SK-N-SH (cell line): ENCODE data around the gene AP2A2. TPM values are rescaled to one million over a fixed set of nuclear protein-coding genes. Genes with fewer than 3 reads are reported as not detected.

Source experiments
- CTCF ChIA-PET: fragments of 300-600, 350-600 bp; formaldehyde crosslinking; extraction: SDS; loops from one replicate; lab custom pipeline; 2021; lab: Yijun Ruan, JAX
- POLR2A ChIA-PET: fragments of 350-600 bp; sonication (Branson Sonifier 250); formaldehyde crosslinking; extraction: SDS; loops from one replicate; lab custom pipeline; 2020; ENCODE audit warnings: antibody characterized with exemption, inconsistent platforms; lab: Yijun Ruan, JAX
- DNase-seq: peaks from one replicate; pipeline ENCODE4 v3.0.0; 2012
- H2AFZ ChIP-seq: fragments of 200-600 bp; sonication (generic); 2 replicates; pipeline ENCODE4 v1.8.1; 2016; ENCODE audit warnings: antibody characterized with exemption, mild to moderate bottlenecking, low read depth
- H3F3A ChIP-seq: fragments of 200-600 bp; sonication (generic); replicated peaks from 2 replicates; pipeline ENCODE3; 2016; ENCODE audit warnings: antibody characterized with exemption, mild to moderate bottlenecking; ENCODE audit not compliant: insufficient read depth
- H3K27ac ChIP-seq, 2 experiments: fragments of 200-500 bp in 1 of 2; fragments of 200-600 bp in 1 of 2; sonication (Bioruptor generic) in 1 of 2; sonication (generic), shearing (Covaris generic) in 1 of 2; 2 replicates each; pipeline versions ENCODE4 v1.5.1 to v1.6.1; 2014 to 2016; ENCODE audit warnings: low read depth in 2 of 2, inconsistent platforms in 1 of 2, low read length in 1 of 2, mild to moderate bottlenecking in 1 of 2, mixed read lengths in 1 of 2
- H3K27me3 ChIP-seq: fragments of 200-600 bp; sonication (generic), shearing (Covaris generic); 2 replicates; pipeline ENCODE4 v1.6.1; 2016; ENCODE audit warnings: mixed run types; ENCODE audit not compliant: insufficient read depth
- H3K36me3 ChIP-seq, 2 experiments: fragments of 200-500 bp in 1 of 2; fragments of 200-600 bp in 1 of 2; sonication (Bioruptor generic) in 1 of 2; sonication (generic) in 1 of 2; replicated peaks in 1 of 2; 2 replicates each; pipeline versions ENCODE3 to v1.5.1; 2014 to 2016; ENCODE audit warnings: low read length in 1 of 2, mild to moderate bottlenecking in 1 of 2; ENCODE audit not compliant: insufficient read depth in 2 of 2, control insufficient read depth in 1 of 2
- H3K4me1 ChIP-seq, 2 experiments: fragments of 200-500 bp in 1 of 2; fragments of 200-600 bp in 1 of 2; sonication (Bioruptor generic) in 1 of 2; sonication (generic), shearing (Covaris generic) in 1 of 2; 2 replicates each; pipeline versions ENCODE4 v1.5.1 to v1.6.1; 2014 to 2016; ENCODE audit warnings: low read depth in 1 of 2, low read length in 1 of 2, mixed run types in 1 of 2; ENCODE audit not compliant: insufficient read depth in 2 of 2, control insufficient read depth in 1 of 2
- H3K4me2 ChIP-seq: fragments of 200-600 bp; sonication (generic), shearing (Covaris generic); 2 replicates; pipeline ENCODE4 v1.6.1; 2017; ENCODE audit warnings: mixed run types
- H3K4me3 ChIP-seq, 2 experiments: fragments of 200-500 bp in 1 of 2; fragments of 200-600 bp in 1 of 2; sonication (Bioruptor generic) in 1 of 2; sonication (generic), shearing (Covaris generic) in 1 of 2; 2 replicates each; pipeline versions ENCODE4 v1.5.1 to v1.8.1; 2014 to 2016; ENCODE audit warnings: low read depth in 2 of 2, inconsistent platforms in 1 of 2, low read length in 1 of 2, mild to moderate bottlenecking in 1 of 2, mixed read lengths in 1 of 2, moderate library complexity in 1 of 2
- H3K79me2 ChIP-seq: fragments of 200-600 bp; sonication (generic); 2 replicates; pipeline ENCODE4 v1.8.1; 2017; ENCODE audit warnings: mild to moderate bottlenecking; ENCODE audit not compliant: insufficient read depth
- H3K9ac ChIP-seq: fragments of 200-600 bp; sonication (generic); 2 replicates; pipeline ENCODE4 v1.6.1; 2017; ENCODE audit warnings: mixed run types
- H3K9me2 ChIP-seq: fragments of 200-600 bp; sonication (generic); 2 replicates; pipeline ENCODE4 v1.6.1; 2017; ENCODE audit warnings: mixed run types
- H3K9me3 ChIP-seq: fragments of 200-600 bp; sonication (generic); 2 replicates; pipeline ENCODE4 v1.6.1; 2017; ENCODE audit warnings: mixed run types, mild to moderate bottlenecking, moderate library complexity
- H4K20me1 ChIP-seq: fragments of 200-600 bp; sonication (generic); 2 replicates; pipeline ENCODE4 v1.6.1; 2017; ENCODE audit warnings: mild to moderate bottlenecking, mixed run types; ENCODE audit not compliant: insufficient read depth
- EP300 ChIP-seq, 2 experiments: IDR thresholded peaks; 2 replicates each; pipeline versions ENCODE4 v1.4.0 to v1.6.1; 2012; ENCODE audit warnings: borderline replicate concordance in 1 of 2, low read depth in 1 of 2, low read length in 1 of 2
- EZH2phosphoT487 ChIP-seq: fragments of 200-600 bp; sonication (generic); IDR thresholded peaks from 2 replicates; pipeline ENCODE4 v1.6.1; 2017; ENCODE audit warnings: low read depth, mixed run types, mild to moderate bottlenecking, antibody characterized with exemption, moderate library complexity, borderline replicate concordance
- FOSL2 ChIP-seq: IDR thresholded peaks from 2 replicates; pipeline ENCODE4 v1.4.0; 2012; ENCODE audit warnings: low read depth, mild to moderate bottlenecking, moderate library complexity, borderline replicate concordance
- GATA2 ChIP-seq: sonication (generic); formaldehyde crosslinking; IDR thresholded peaks from 2 replicates; pipeline ENCODE4 v1.5.0; 2020; ENCODE audit warnings: mild to moderate bottlenecking, missing genetic modification reagents
- MEF2A ChIP-seq: IDR thresholded peaks from 2 replicates; pipeline ENCODE4 v1.4.0; 2012; ENCODE audit warnings: low read depth, borderline replicate concordance
- MXI1 ChIP-seq: IDR thresholded peaks from 2 replicates; pipeline ENCODE4 v1.6.1; 2012; ENCODE audit warnings: mild to moderate bottlenecking, low read depth, low read length, improper control_type of control experiment
- NFIC ChIP-seq: IDR thresholded peaks from 2 replicates; pipeline ENCODE4 v1.4.0; 2012; ENCODE audit warnings: borderline replicate concordance
- NRF1 ChIP-seq: IDR thresholded peaks from 2 replicates; pipeline ENCODE4 v1.6.1; 2012; ENCODE audit warnings: low read depth, mild to moderate bottlenecking, low read length
- RAD21 ChIP-seq: IDR thresholded peaks from 2 replicates; pipeline ENCODE4 v1.6.1; 2012; ENCODE audit warnings: mild to moderate bottlenecking, low read length
- RFX5 ChIP-seq: IDR thresholded peaks from 2 replicates; pipeline ENCODE4 v1.6.1; 2012; ENCODE audit warnings: mild to moderate bottlenecking, improper control_type of control experiment, low read length
- RXRA ChIP-seq: IDR thresholded peaks from 2 replicates; pipeline ENCODE4 v1.4.0; 2012; ENCODE audit warnings: low read depth, mild to moderate bottlenecking, borderline replicate concordance
- SMC3 ChIP-seq: IDR thresholded peaks from 2 replicates; pipeline ENCODE4 v1.6.1; 2012; ENCODE audit warnings: low read depth, low read length, improper control_type of control experiment
- TAF1 ChIP-seq: IDR thresholded peaks from 2 replicates; pipeline ENCODE4 v1.6.1; 2012; ENCODE audit warnings: low read depth, mild to moderate bottlenecking, low read length, moderate library complexity, borderline replicate concordance
- WGBS: methylation state at CpG from one replicate; pipeline ENCODE4 v1.1.6; 2017; ENCODE audit warnings: low lambda C conversion rate; 5-methylcytosine and 5-hydroxymethylcytosine counted together
- polyA plus RNA-seq, 3 experiments: library from polyadenylated mRNA; depleted of rRNA; stranded (reverse); fragments of >200 nt; gene quantifications; 2 replicates each; pipeline ENCODE4 v1.2.3, GENCODE V29; 2012
- TF ChIP-seq, protein P1 (sequence below): IDR thresholded peaks from 2 replicates; pipeline ENCODE4 v1.6.1; 2012; ENCODE audit warnings: mild to moderate bottlenecking, low read depth, low read length, moderate library complexity
- TF ChIP-seq, protein P2 (sequence below): IDR thresholded peaks from 2 replicates; pipeline ENCODE4 v1.4.0; 2012; ENCODE audit warnings: low read depth, borderline replicate concordance
- TF ChIP-seq, protein P3 (sequence below): IDR thresholded peaks from 2 replicates; pipeline ENCODE4 v1.4.0; 2012; ENCODE audit warnings: low read depth

AP2A2 gene
- polyA plus RNA-seq, 1 of the 3 experiments (the other 2 are of a cell fraction) = 42.7 TPM

DNA sequence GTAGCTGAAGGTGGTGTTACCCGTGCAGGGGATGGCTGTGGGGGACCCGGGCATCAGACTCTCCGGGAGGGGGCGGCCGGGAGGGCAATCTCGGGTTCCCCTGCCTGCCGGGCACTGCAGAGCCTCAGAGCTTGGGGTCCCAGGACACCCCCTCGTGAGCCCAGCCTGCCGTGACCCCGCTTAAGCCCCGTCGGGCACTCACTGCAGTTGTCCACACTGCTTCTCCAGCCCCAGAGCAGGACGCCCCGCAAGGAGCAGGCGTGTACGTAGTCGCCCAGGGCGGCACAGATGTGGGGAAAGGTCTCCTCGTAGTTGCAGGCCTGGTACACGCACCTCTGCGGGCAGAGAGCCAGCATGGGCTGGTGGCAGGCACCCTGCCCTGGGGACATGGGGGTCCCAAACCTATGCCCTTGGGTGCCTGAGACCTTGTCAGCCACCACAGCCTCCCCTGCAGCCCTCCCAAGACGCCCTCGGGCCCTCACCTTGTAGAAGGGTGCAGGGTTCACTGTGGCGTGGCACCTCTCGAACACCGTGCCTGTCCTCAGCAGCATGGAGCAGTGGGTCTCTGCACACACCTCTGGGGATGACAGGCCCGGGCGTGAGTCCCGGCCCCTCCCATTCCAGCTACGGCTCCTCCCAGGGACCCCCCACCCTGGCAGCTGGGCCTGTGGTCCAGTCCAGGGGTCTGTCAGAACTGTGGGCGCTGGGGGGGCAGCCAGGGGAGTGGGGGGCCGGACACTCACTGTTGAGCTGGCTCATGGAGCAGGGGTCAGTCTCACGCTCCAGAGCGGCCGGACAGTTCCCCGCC, 102.0 kb downstream of the AP2A2 start (continued):
- TF ChIP-seq RAD21 (no peak), SMC3 (no peak), MEF2A (no peak), EZH2phosphoT487 (no peak)

DNA sequence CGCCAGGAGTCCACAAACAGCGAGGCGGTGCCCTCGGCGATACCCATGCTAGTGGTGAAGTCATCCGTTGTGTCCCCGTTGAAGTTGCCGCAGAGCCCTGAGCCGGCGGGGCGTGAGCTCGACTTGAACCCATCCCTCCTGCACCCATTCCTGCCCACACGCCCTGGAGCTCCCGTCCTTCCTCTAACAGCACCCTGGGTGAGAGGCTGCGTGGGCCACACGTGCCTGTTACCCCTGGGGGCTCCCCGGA, 102.5 kb downstream of the AP2A2 start:
- Histone ChIP-seq H3K36me3 (no peaks in the 10 kb centered on the region), H3K79me2 (no peaks in the 10 kb centered on the region), H3K4me1 (no peaks in the 10 kb centered on the region), H3F3A (no peaks in the 10 kb centered on the region), H3K9me2 (no peaks in the 10 kb centered on the region), H3K9me3 (no peaks in the 10 kb centered on the region), H2AFZ (no peak overlapping the region), H3K27ac (no peak overlapping the region), H3K4me3 (no peak overlapping the region), H4K20me1 (no peaks in the 10 kb centered on the region), H3K9ac (no peak overlapping the region), H3K4me2 (no peak overlapping the region), H3K27me3 (no peaks in the 10 kb centered on the region)
- TF ChIP-seq GATA2 (no peak), FOSL2 (no peak), EP300 (IDR thresholded peaks at IDR 0.05; ENCODE audit: borderline replicate concordance in 1 of 2, low read depth in 1 of 2, low read length in 1 of 2) (no peak), NFIC (no peak), RXRA (no peak)
- TF ChIP-seq, protein P1, sequence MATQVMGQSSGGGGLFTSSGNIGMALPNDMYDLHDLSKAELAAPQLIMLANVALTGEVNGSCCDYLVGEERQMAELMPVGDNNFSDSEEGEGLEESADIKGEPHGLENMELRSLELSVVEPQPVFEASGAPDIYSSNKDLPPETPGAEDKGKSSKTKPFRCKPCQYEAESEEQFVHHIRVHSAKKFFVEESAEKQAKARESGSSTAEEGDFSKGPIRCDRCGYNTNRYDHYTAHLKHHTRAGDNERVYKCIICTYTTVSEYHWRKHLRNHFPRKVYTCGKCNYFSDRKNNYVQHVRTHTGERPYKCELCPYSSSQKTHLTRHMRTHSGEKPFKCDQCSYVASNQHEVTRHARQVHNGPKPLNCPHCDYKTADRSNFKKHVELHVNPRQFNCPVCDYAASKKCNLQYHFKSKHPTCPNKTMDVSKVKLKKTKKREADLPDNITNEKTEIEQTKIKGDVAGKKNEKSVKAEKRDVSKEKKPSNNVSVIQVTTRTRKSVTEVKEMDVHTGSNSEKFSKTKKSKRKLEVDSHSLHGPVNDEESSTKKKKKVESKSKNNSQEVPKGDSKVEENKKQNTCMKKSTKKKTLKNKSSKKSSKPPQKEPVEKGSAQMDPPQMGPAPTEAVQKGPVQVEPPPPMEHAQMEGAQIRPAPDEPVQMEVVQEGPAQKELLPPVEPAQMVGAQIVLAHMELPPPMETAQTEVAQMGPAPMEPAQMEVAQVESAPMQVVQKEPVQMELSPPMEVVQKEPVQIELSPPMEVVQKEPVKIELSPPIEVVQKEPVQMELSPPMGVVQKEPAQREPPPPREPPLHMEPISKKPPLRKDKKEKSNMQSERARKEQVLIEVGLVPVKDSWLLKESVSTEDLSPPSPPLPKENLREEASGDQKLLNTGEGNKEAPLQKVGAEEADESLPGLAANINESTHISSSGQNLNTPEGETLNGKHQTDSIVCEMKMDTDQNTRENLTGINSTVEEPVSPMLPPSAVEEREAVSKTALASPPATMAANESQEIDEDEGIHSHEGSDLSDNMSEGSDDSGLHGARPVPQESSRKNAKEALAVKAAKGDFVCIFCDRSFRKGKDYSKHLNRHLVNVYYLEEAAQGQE = no peak
- 74% methylated on average over 6 of the region's 17 CpGs for WGBS
- CTCF ChIA-PET = interaction anchor here (1.1 kb wide), 1 partner anchor 22 kb away, joined by 3 read pairs; no protein-coding TSS in a partner anchor
- POLR2A ChIA-PET = no interaction called here
- DNase-seq = no peak

DNA sequence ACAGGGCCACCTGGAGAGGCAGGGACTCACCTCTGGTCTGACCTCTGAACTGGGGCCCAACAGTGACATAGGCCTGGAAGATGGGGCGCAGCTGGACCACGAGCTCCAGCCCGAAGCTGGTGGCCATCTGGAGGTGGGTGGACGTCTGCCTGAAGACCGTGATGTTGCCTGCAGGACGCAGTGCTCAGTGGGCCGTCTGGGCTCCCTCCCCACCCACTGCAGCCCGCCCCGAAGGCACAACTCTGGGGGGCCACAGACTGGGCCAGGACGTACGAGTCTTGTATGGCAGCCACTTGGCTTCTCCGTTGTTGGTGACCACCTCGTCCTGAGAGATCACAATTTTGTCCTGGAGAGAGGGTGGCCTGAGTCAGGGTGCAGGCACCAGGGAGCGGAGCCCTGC, 102.9 kb downstream of the AP2A2 start:
- Histone ChIP-seq H4K20me1 (no peaks in the 10 kb centered on the region), H3K79me2 (no peaks in the 10 kb centered on the region), H3K27ac (no peak overlapping the region), H3K36me3 (no peaks in the 10 kb centered on the region), H3K4me2 (no peak overlapping the region), H2AFZ (no peak overlapping the region), H3K4me1 (no peaks in the 10 kb centered on the region), H3K9ac (no peak overlapping the region), H3K9me2 (no peaks in the 10 kb centered on the region), H3K27me3 (no peaks in the 10 kb centered on the region), H3K4me3 (no peak overlapping the region), H3K9me3 (no peaks in the 10 kb centered on the region), H3F3A (no peaks in the 10 kb centered on the region)
- no peak for DNase-seq
- ChIA-PET CTCF (interaction anchor here (1.1 kb wide), 1 partner anchor 22 kb away, joined by 3 read pairs; no protein-coding TSS in a partner anchor), POLR2A (no interaction called here)
- TF ChIP-seq, protein P2, sequence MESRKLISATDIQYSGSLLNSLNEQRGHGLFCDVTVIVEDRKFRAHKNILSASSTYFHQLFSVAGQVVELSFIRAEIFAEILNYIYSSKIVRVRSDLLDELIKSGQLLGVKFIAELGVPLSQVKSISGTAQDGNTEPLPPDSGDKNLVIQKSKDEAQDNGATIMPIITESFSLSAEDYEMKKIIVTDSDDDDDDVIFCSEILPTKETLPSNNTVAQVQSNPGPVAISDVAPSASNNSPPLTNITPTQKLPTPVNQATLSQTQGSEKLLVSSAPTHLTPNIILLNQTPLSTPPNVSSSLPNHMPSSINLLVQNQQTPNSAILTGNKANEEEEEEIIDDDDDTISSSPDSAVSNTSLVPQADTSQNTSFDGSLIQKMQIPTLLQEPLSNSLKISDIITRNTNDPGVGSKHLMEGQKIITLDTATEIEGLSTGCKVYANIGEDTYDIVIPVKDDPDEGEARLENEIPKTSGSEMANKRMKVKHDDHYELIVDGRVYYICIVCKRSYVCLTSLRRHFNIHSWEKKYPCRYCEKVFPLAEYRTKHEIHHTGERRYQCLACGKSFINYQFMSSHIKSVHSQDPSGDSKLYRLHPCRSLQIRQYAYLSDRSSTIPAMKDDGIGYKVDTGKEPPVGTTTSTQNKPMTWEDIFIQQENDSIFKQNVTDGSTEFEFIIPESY = no peak
- TF ChIP-seq, protein P3, sequence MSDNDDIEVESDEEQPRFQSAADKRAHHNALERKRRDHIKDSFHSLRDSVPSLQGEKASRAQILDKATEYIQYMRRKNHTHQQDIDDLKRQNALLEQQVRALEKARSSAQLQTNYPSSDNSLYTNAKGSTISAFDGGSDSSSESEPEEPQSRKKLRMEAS = no peak
- TF ChIP-seq NRF1 = no peak
- TF ChIP-seq MXI1 = no peak
- TF ChIP-seq RFX5 = no peak
- TF ChIP-seq TAF1 = no peak
- WGBS = 63% methylated on average over 5 of the region's 14 CpGs
